22Rv1 (cell line): ENCODE measurements around the gene MACC1.

Experiments
- H3K27ac ChIP-seq: fragments of 450-650 bp; 2 replicates; pipeline ENCODE4 v1.5.1; 2017
- CTCF ChIP-seq: fragments of 450-650 bp; IDR thresholded peaks from 2 replicates; pipeline ENCODE4 v1.5.1; 2017; ENCODE audit warnings: mild to moderate bottlenecking
- ZFX ChIP-seq: fragments of 450-650 bp; IDR thresholded peaks from 2 replicates; pipeline ENCODE4 v1.6.1; 2017; ENCODE audit warnings: antibody characterized with exemption, borderline replicate concordance

MACC1 gene

DNA sequence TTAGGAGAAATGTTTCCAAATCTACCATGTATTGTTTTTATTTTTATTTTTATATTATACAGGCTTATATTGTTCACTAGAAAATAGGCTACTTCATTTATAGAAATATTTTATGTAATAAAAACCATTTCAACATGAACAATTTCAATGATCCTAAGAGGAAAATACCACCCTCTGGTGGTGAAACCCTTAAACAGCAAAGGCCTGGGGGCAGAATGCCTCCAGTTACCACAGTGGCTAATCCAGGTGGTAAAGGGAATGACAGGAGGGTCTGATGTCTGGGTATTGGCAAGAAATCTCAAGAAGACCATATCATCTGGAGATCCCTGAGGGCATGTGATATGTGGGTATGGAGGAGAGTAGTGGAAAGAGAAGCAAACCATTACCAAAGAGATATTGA is 19.3 kb downstream of the MACC1 start:
- TF ChIP-seq ZFX (no peak), CTCF (peak; percentile 69)
- no peak overlapping the region for H3K27ac ChIP-seq

DNA sequence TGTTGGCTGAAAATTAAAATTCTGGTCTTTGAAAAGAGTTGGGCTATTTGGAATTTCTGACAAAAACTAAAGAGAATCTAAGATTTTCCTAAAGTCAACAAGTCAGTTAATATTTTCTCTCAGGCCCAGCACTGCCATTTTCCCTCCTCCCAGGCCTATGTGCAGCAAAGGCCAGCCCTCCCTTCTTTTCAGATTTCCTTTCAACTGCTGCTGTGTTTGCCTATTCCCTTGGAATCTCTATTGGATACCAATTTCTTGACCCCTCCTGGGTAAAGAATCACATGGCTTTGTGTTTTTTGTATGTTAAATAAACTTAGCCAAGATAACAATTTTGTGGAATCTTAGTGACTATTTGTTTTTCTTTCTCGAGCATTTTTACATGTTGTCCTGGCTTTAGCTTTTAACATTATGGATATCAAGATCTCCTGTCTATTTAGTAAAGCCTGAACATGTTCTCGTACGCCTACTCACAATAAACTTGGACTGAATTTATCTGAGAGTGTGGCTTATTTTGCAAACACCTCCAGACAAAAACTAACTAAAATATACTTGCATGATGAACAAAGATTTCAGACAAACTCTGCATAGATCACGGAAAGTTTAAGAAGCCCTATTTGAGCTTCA is 19.9 kb downstream of the MACC1 start:
- H3K27ac ChIP-seq, result no peak overlapping the region
- no peak for TF ChIP-seq ZFX
- no peak for TF ChIP-seq CTCF

GRCh38 chr7:20194343-20194995 is 22.7 kb downstream of the MACC1 start:
- no peak overlapping the region for H3K27ac ChIP-seq
- TF ChIP-seq ZFX, result no peak
- no peak for TF ChIP-seq CTCF

DNA sequence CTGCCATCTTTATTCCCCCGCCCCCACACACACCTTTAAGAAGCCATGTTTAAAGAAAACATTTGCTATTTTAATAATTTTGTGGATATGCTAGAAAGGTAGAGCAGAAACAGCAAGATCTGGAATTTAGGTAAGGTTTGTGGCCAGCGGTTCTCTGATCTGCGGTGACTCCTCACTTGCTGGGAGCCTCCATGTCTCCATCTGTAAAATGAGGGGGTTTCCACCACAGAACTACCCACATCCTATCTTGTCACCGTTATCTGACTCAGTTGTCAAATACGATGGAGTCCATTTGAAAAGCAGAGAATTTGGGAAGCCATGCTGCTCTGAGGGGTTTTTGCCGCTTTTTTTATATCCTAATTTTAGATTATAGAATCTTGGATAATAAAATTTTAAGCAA is 23.3 kb downstream of the MACC1 start:
- no peak for TF ChIP-seq CTCF
- no peak for TF ChIP-seq ZFX
- H3K27ac ChIP-seq, result no peak overlapping the region

DNA sequence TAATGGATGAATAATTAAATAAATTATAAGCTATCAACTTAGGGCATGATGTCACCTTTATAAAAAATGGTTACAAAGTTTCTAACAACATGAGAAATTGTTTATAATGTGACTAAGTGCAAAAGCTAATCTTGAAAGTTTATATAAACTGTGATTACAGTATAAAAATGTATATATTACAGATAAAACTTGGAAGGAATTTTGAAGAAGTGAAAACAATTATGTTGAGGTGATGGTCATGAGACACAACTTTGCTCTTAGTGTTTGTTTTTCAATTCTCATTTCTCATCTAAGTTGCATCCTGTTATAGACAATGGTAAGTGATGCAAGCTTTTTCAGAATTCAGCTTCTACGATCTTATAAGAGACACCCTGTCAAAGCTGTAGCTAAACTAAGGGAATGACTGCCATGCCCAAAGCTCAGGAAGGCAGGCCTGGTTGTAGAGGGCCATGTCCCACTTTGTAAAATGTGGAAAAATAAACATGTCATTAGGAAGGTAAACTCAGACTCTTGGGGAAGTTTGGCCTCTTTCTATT is 23.9 kb downstream of the MACC1 start:
- H3K27ac ChIP-seq, result no peak overlapping the region
- TF ChIP-seq ZFX (no peak), CTCF (no peak)

DNA sequence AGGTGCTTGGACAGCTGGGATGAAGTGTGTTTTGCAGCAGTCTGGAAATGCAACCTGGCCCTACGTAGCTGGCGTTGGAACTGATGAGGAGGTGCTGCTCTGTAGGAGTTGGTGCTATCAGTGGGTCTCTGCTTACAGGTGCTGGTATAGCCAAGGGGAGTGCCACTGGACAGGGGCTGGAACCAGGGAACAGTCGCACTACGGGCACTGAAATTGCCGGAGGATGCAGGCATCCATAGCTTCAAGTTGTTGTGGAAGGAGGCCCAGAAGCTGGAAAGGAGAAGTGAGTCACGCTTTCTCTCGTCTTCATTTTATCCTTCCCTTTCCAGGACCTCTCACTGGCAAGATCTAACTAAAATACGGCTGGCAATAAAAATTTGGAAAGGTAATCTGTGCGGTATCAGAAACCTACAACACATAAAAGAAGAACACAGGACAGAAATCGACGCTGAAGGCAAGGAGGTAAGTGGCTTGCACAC is 25.8 kb downstream of the MACC1 start:
- no peak for TF ChIP-seq CTCF
- TF ChIP-seq ZFX, result no peak
- H3K27ac ChIP-seq, result no peak overlapping the region
